Activated B cell treated with CpG ODN at 0.5 μM for 24 hours (primary cell): ENCODE results near the gene WFS1. TPM values are rescaled to one million over a fixed set of nuclear protein-coding genes. Genes with fewer than 3 reads are reported as not detected.

Source experiments
- ATAC-seq: fragments of 200-7000 bp; cut with Tn5 transposase; one replicate; pipeline ENCODE4 v1.10.0; 2021; ENCODE audit warnings: low read depth, mild to moderate bottlenecking, moderate library complexity
- CTCF ChIA-PET: fragments of 350-600 bp; sonication (Branson Sonifier 250); formaldehyde crosslinking; loops from one replicate; lab custom pipeline; 2021; ENCODE audit warnings: antibody characterized with exemption; lab: Charles Lee
- POLR2A ChIA-PET: fragments of 350-600 bp; sonication (Branson Sonifier 250); formaldehyde crosslinking; loops from one replicate; lab custom pipeline; 2021; ENCODE audit warnings: antibody characterized with exemption; lab: Charles Lee
- DNase-seq: peaks from one replicate; pipeline ENCODE4 v3.0.0; 2022
- H3K27ac Mint-ChIP-seq: one replicate; pipeline ENCODE4 v1.8.0; 2020; ENCODE audit warnings: mixed read lengths
- H3K27me3 Mint-ChIP-seq: one replicate; pipeline ENCODE4 v1.8.0; 2021; ENCODE audit warnings: mixed read lengths
- H3K36me3 Mint-ChIP-seq: one replicate; pipeline ENCODE4 v1.8.0; 2021; ENCODE audit warnings: low read depth, mixed read lengths
- H3K4me1 Mint-ChIP-seq: one replicate; pipeline ENCODE4 v1.8.0; 2021; ENCODE audit warnings: mixed read lengths
- H3K4me3 Mint-ChIP-seq: one replicate; pipeline ENCODE4 v1.8.0; 2020; ENCODE audit warnings: mild to moderate bottlenecking, mixed read lengths
- H3K9me3 Mint-ChIP-seq: one replicate; pipeline ENCODE4 v1.8.0; 2020; ENCODE audit warnings: mixed read lengths
- intact Hi-C: fragments of 100-400 bp; cut with micrococcal nuclease; formaldehyde crosslinking; loops from one replicate; pipeline ENCODE4 v1.15.1; 2024
- total RNA-seq: library from RNA; stranded (reverse); gene quantifications from 2 replicates; pipeline ENCODE4 v1.2.3, GENCODE V29; 2022
- TF ChIP-seq, protein P1 (sequence below): fragments of 200-600 bp; IDR thresholded peaks from one replicate; pipeline ENCODE4 v1.8.0; 2022; ENCODE audit warnings: antibody characterized with exemption, mild to moderate bottlenecking

The WFS1 gene
- total RNA-seq, 1 donor from 2014 or later, result 2.4 TPM

GRCh38 chr4:6262176-6262575, 7.5 kb upstream of the WFS1 start:
- Mint-ChIP-seq H3K27ac (no peak overlapping the region), H3K4me3 (no peak overlapping the region)

GRCh38 chr4:6262847-6263487, 6.7 kb upstream of the WFS1 start:
- ATAC-seq, result no peak

More at GRCh38 chr4:6262176-6262575, 7.5 kb upstream of the WFS1 start:
- ChIA-PET POLR2A (no interaction called here), CTCF (interaction anchor here (1.3 kb wide), 1 partner anchor 9 kb away, joined by 3 read pairs; no protein-coding TSS in a partner anchor)
- H3K9me3 Mint-ChIP-seq, result no peaks in the 10 kb centered on the region
- TF ChIP-seq, protein P1, sequence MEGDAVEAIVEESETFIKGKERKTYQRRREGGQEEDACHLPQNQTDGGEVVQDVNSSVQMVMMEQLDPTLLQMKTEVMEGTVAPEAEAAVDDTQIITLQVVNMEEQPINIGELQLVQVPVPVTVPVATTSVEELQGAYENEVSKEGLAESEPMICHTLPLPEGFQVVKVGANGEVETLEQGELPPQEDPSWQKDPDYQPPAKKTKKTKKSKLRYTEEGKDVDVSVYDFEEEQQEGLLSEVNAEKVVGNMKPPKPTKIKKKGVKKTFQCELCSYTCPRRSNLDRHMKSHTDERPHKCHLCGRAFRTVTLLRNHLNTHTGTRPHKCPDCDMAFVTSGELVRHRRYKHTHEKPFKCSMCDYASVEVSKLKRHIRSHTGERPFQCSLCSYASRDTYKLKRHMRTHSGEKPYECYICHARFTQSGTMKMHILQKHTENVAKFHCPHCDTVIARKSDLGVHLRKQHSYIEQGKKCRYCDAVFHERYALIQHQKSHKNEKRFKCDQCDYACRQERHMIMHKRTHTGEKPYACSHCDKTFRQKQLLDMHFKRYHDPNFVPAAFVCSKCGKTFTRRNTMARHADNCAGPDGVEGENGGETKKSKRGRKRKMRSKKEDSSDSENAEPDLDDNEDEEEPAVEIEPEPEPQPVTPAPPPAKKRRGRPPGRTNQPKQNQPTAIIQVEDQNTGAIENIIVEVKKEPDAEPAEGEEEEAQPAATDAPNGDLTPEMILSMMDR, result no peak
- ATAC-seq (no peak), DNase-seq (no peak)
- intact Hi-C loops, result no loop called here
- H3K4me1 Mint-ChIP-seq, result peaks cover 17% of the 10 kb centered on the region
- H3K27me3 Mint-ChIP-seq, result peaks cover 9% of the 10 kb centered on the region
- H3K36me3 Mint-ChIP-seq, result no peaks in the 10 kb centered on the region

DNA sequence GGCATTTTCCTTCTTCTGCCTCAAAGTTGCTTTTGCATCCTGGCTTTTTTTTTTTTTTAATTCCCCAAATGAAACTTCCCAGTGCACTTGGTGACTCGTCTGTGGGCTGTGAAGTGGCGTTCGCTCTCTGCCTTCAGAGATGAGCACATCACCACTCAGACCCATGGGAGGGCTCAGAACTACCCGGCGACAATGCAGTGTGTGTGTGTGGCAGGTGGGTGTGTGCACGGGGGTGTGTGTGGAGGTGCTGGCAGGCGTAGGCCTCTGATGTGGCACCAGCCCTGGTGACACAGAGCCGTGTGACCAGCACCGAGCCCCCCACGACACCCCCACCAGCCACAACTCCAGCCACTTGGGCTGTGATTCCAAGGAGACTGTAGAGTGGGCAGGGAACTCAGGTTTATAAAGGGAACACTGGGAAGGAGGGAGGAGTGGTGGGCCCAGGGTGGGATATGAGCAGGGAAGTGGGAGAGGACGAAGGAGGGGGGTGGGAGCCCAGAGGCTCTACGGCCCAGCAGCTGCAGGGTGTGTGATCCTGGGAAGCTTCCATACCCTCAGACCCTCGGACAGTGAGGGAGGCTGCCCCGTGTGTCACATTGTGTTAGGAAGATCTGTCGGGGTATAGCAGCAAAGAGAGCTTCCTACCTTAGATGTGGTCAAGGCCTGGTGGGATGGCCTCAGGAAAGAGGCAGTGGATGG, 6.0 kb upstream of the WFS1 start:
- intact Hi-C loops, result no loop called here

More at GRCh38 chr4:6262847-6263487, 6.7 kb upstream of the WFS1 start:
- TF ChIP-seq, protein P1, result no peak
- intact Hi-C loops, result no loop called here
- no peaks in the 10 kb centered on the region for H3K9me3 Mint-ChIP-seq
- CTCF ChIA-PET, result interaction anchor here (1.3 kb wide), 1 partner anchor 10 kb away, joined by 3 read pairs; no protein-coding TSS in a partner anchor
- DNase-seq, result no peak
- H3K27me3 Mint-ChIP-seq, result peaks cover 6% of the 10 kb centered on the region
- H3K4me3 Mint-ChIP-seq, result no peak overlapping the region
- POLR2A ChIA-PET, result no interaction called here
- H3K36me3 Mint-ChIP-seq, result no peaks in the 10 kb centered on the region
- no peak overlapping the region for H3K27ac Mint-ChIP-seq
- H3K4me1 Mint-ChIP-seq, result peaks cover 17% of the 10 kb centered on the region

DNA sequence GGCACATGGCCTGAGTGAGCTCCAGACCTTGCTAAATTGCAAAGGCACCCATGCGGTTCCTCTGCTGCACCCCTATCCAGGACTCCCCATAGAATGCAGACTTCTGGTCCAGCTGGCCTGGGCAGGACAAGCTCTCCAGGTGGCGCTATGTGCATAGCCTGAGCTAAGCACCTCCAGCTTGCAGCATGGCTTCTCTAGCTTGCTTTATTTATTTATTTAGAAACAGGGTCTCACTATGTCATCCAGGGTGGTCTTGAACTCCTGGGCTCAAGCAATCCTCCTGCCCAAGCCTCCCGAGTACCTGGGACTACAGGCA, 5.5 kb upstream of the WFS1 start:
- H3K9me3 Mint-ChIP-seq, result no peaks in the 10 kb centered on the region
- DNase-seq, result no peak
- H3K4me3 Mint-ChIP-seq, result no peak overlapping the region

More for the DNA sequence above, 6.0 kb upstream of the WFS1 start:
- H3K36me3 Mint-ChIP-seq, result no peaks in the 10 kb centered on the region
- no peak overlapping the region for H3K4me3 Mint-ChIP-seq
- POLR2A ChIA-PET, result no interaction called here
- peaks cover 23% of the 10 kb centered on the region for H3K4me1 Mint-ChIP-seq
- H3K9me3 Mint-ChIP-seq, result no peaks in the 10 kb centered on the region
- DNase-seq, result no peak
- no peak for ATAC-seq
- H3K27ac Mint-ChIP-seq, result no peak overlapping the region
- CTCF ChIA-PET, result interaction anchor here (0.9 to 1.2 kb wide), 3 partner anchors 10 to 64 kb away, joined by 4 to 5 read pairs (median 4); no protein-coding TSS in a partner anchor
- TF ChIP-seq, protein P1, result no peak
- peaks cover 6% of the 10 kb centered on the region for H3K27me3 Mint-ChIP-seq

More for the DNA sequence above, 5.5 kb upstream of the WFS1 start:
- ATAC-seq, result no peak
- H3K36me3 Mint-ChIP-seq, result no peaks in the 10 kb centered on the region
- ChIA-PET CTCF (interaction anchor here (0.9 to 1.2 kb wide), 3 partner anchors 10 to 63 kb away, joined by 4 to 5 read pairs (median 4); no protein-coding TSS in a partner anchor), POLR2A (no interaction called here)
- H3K27me3 Mint-ChIP-seq, result peaks cover 6% of the 10 kb centered on the region
- no peak overlapping the region for H3K27ac Mint-ChIP-seq
- intact Hi-C loops, result no loop called here
- TF ChIP-seq, protein P1, result no peak
- H3K4me1 Mint-ChIP-seq, result peaks cover 25% of the 10 kb centered on the region
